ENCODE data around the gene SRR. TPM values are rescaled to one million over a fixed set of nuclear protein-coding genes. Genes with fewer than 3 reads are reported as not detected.

The SRR gene
- polyA plus RNA-seq, 1 donor from 2014 or later: 69.0 TPM

DNA sequence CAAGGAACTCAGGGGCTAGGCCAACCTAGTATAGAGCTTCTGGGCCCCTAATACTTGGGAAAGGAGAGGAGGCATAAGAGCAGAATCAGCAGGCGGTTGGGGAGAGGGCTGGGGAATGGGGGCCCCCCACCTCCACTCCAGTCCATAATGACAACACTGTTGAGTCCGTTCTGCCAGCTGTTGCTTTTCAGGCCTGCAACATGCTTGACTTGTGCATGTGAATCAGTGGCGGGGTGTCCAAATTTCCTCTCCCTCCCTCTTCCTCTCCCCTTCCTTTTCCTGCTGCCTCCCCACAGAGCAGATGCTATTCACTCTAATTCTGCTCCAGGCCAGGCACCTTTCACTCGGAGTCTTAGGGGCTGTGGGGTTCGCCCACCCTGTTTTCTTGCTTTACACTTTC, 65.3 kb downstream of the SRR start:
- Histone ChIP-seq H3K9me3 (ENCODE audit: low read length) (no peaks in the 10 kb centered on the region), H3F3A (ENCODE audit: insufficient read depth, low read length, poor library complexity, severe bottlenecking) (no peaks in the 10 kb centered on the region), H3K36me3 (ENCODE audit: insufficient read depth, low read length) (no peaks in the 10 kb centered on the region), H3K27ac (ENCODE audit: low read length) (no peak overlapping the region), H2AFZ (ENCODE audit: low read depth, low read length) (no peak overlapping the region), H3K27me3 (ENCODE audit: insufficient read depth, low read depth, low read length) (no peaks in the 10 kb centered on the region), H3K9ac (ENCODE audit: low read length) (no peak overlapping the region), H3K4me2 (ENCODE audit: low read length) (no peak overlapping the region), H4K20me1 (ENCODE audit: insufficient read depth) (no peaks in the 10 kb centered on the region), H3K4me3 (ENCODE audit: low read length) (no peak overlapping the region), H3K9me2 (ENCODE audit: insufficient read depth, low read length) (no peaks in the 10 kb centered on the region), H3K79me2 (replicated peaks; ENCODE audit: insufficient read depth, low read length) (no peaks in the 10 kb centered on the region)
- no peak for TF ChIP-seq EZH2 (IDR thresholded peaks at IDR 0.05; ENCODE audit: borderline replicate concordance, insufficient read depth, low read length, poor library complexity, severe bottlenecking)

DNA sequence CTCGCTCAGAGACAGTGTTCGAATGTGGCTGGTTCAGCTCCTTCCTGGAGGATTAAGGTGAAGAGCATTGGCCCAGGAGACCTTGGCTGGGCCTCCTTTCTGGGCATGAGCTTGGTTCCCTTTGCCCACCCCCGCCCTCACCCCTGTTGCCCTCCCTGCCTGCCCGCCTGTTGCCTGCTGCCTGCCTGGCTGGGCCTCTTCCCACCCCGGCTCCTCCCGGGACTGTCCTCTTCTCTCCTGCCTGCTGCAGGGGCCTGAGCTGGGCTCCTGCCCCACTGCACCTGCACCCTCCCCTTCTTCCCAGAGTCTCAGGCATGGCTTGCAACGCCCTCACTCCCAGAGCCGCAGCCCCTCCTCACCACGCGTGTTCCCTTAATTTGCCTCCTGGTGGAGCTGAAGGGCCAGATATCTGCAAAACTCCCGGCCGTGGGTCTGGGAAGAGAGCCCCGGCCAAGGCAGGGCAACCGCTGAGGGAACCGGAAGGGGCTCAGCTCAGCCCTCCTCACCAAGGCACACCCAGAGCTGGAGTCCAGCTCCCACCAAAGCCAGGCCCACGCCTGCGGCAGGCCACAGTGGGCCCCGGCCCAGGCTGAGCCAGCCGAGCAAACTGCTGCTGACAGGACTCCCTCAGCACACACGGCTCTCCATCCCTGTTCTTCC, 65.9 kb downstream of the SRR start:
- H3K79me2 ChIP-seq (replicated peaks; ENCODE audit: insufficient read depth, low read length): no peaks in the 10 kb centered on the region
- no peak overlapping the region for H3K9ac ChIP-seq (ENCODE audit: low read length)
- H2AFZ ChIP-seq (ENCODE audit: low read depth, low read length): no peak overlapping the region
- peak; percentile 15 for TF ChIP-seq CTCF (IDR thresholded peaks at IDR 0.05; ENCODE audit: poor library complexity, severe bottlenecking)
- no peak for TF ChIP-seq MXI1 (conservative IDR thresholded peaks at IDR 0.05; ENCODE audit: poor library complexity, severe bottlenecking)
- no peak for TF ChIP-seq EP300 (conservative IDR thresholded peaks at IDR 0.05; ENCODE audit: poor library complexity, severe bottlenecking)
- no peak overlapping the region for H3K4me3 ChIP-seq (ENCODE audit: low read length)
- no peak overlapping the region for H3K27ac ChIP-seq (ENCODE audit: low read length)
- H3K4me2 ChIP-seq (ENCODE audit: low read length): no peak overlapping the region
- H3F3A ChIP-seq (ENCODE audit: insufficient read depth, low read length, poor library complexity, severe bottlenecking): no peaks in the 10 kb centered on the region
- H3K9me2 ChIP-seq (ENCODE audit: insufficient read depth, low read length): no peaks in the 10 kb centered on the region
- H4K20me1 ChIP-seq (ENCODE audit: insufficient read depth): no peaks in the 10 kb centered on the region
- H3K36me3 ChIP-seq (ENCODE audit: insufficient read depth, low read length): no peaks in the 10 kb centered on the region
- H3K27me3 ChIP-seq (ENCODE audit: insufficient read depth, low read depth, low read length): no peaks in the 10 kb centered on the region
- no peaks in the 10 kb centered on the region for H3K9me3 ChIP-seq (ENCODE audit: low read length)

GRCh38 chr17:2370211-2370589, 66.5 kb downstream of the SRR start:
- H3K4me2 ChIP-seq (ENCODE audit: low read length): no peak overlapping the region
- H3K27ac ChIP-seq (ENCODE audit: low read length): no peak overlapping the region
- H3K27me3 ChIP-seq (ENCODE audit: insufficient read depth, low read depth, low read length): no peaks in the 10 kb centered on the region
- no peaks in the 10 kb centered on the region for H3K9me2 ChIP-seq (ENCODE audit: insufficient read depth, low read length)
- H3K9ac ChIP-seq (ENCODE audit: low read length): no peak overlapping the region
- TF ChIP-seq, protein P1, sequence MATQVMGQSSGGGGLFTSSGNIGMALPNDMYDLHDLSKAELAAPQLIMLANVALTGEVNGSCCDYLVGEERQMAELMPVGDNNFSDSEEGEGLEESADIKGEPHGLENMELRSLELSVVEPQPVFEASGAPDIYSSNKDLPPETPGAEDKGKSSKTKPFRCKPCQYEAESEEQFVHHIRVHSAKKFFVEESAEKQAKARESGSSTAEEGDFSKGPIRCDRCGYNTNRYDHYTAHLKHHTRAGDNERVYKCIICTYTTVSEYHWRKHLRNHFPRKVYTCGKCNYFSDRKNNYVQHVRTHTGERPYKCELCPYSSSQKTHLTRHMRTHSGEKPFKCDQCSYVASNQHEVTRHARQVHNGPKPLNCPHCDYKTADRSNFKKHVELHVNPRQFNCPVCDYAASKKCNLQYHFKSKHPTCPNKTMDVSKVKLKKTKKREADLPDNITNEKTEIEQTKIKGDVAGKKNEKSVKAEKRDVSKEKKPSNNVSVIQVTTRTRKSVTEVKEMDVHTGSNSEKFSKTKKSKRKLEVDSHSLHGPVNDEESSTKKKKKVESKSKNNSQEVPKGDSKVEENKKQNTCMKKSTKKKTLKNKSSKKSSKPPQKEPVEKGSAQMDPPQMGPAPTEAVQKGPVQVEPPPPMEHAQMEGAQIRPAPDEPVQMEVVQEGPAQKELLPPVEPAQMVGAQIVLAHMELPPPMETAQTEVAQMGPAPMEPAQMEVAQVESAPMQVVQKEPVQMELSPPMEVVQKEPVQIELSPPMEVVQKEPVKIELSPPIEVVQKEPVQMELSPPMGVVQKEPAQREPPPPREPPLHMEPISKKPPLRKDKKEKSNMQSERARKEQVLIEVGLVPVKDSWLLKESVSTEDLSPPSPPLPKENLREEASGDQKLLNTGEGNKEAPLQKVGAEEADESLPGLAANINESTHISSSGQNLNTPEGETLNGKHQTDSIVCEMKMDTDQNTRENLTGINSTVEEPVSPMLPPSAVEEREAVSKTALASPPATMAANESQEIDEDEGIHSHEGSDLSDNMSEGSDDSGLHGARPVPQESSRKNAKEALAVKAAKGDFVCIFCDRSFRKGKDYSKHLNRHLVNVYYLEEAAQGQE (IDR thresholded peaks at IDR 0.05; ENCODE audit: borderline replicate concordance): no peak
- no peak for TF ChIP-seq TAF1 (IDR thresholded peaks at IDR 0.05; ENCODE audit: low read depth)
- no peak for TF ChIP-seq EP300 (conservative IDR thresholded peaks at IDR 0.05; ENCODE audit: poor library complexity, severe bottlenecking)
- no peak for TF ChIP-seq POLR2AphosphoS5 (IDR thresholded peaks at IDR 0.05)
- no peak for TF ChIP-seq CTCF (IDR thresholded peaks at IDR 0.05; ENCODE audit: poor library complexity, severe bottlenecking)
- TF ChIP-seq MXI1 (conservative IDR thresholded peaks at IDR 0.05; ENCODE audit: poor library complexity, severe bottlenecking): no peak
- no peak for TF ChIP-seq RAD21 (conservative IDR thresholded peaks at IDR 0.05)
- H2AFZ ChIP-seq (ENCODE audit: low read depth, low read length): no peak overlapping the region
- H3K79me2 ChIP-seq (replicated peaks; ENCODE audit: insufficient read depth, low read length): no peaks in the 10 kb centered on the region
- H3K36me3 ChIP-seq (ENCODE audit: insufficient read depth, low read length): no peaks in the 10 kb centered on the region
- H3F3A ChIP-seq (ENCODE audit: insufficient read depth, low read length, poor library complexity, severe bottlenecking): no peaks in the 10 kb centered on the region
- no peaks in the 10 kb centered on the region for H3K9me3 ChIP-seq (ENCODE audit: low read length)
- no peak overlapping the region for H3K4me3 ChIP-seq (ENCODE audit: low read length)
- no peaks in the 10 kb centered on the region for H4K20me1 ChIP-seq (ENCODE audit: insufficient read depth)
